H1 (cell line): ENCODE results near the gene INF2. TPM values are rescaled to one million over a fixed set of nuclear protein-coding genes. Genes with fewer than 3 reads are reported as not detected.

ENCODE experiments used
- ATF3 ChIP-seq: IDR thresholded peaks from 2 replicates; pipeline ENCODE4 v1.6.1; 2011; ENCODE audit warnings: low read depth, mild to moderate bottlenecking, low read length; ENCODE audit not compliant: insufficient read depth
- CHD7 ChIP-seq: fragments of 300-600 bp; sonication (generic); IDR thresholded peaks from 2 replicates; pipeline ENCODE4 v1.7.1; 2012; ENCODE audit warnings: low read length, moderate library complexity, mild to moderate bottlenecking, inconsistent platforms; ENCODE audit not compliant: insufficient replicate concordance
- CTBP2 ChIP-seq: IDR thresholded peaks from 2 replicates; pipeline ENCODE4 v1.7.0; 2011; ENCODE audit warnings: borderline replicate concordance, mild to moderate bottlenecking, moderate library complexity, mixed read lengths, low read length; ENCODE audit not compliant: insufficient read depth, insufficient read length
- HDAC6 ChIP-seq: IDR thresholded peaks from one replicate; pipeline ENCODE4 v1.7.1; 2012; ENCODE audit warnings: low read depth, mild to moderate bottlenecking, inconsistent platforms, low read length, moderate library complexity
- SAP30 ChIP-seq: fragments of 300-600 bp; sonication (generic); IDR thresholded peaks from 2 replicates; pipeline ENCODE4 v1.7.1; 2012; ENCODE audit warnings: low read length, moderate library complexity, mild to moderate bottlenecking, inconsistent platforms; ENCODE audit not compliant: insufficient read depth, insufficient replicate concordance
- polyA plus RNA-seq, 7 experiments: library from polyadenylated mRNA; depleted of rRNA in 3 of 7; stranded (reverse) in 5 of 7; unstranded in 2 of 7; fragments of >200 nt in 5 of 7; fragments of 200-250 nt in 2 of 7; gene quantifications; 1 replicate in 5 of 7; 2 replicates in 1 of 7; 4 replicates in 1 of 7; pipeline versions ENCODE4 v1.2.1 to v1.2.3, GENCODE V29; 2011 to 2013; ENCODE audit warnings: missing spikeins in 2 of 7, mixed read lengths in 2 of 7
- total RNA-seq: library from RNA; stranded (reverse); fragmentation: NEBNext Ultra II Directional; extraction: Animal tissue kit (Norgen Biotek cat#: 25700); gene quantifications from 2 replicates; pipeline ENCODE4 v1.2.1, GENCODE V29; 2021

Gene INF2
- total and polyA plus RNA-seq, 2 of the 8 experiments (the other 6 are each of a cell fraction or from before 2014, with no cell fraction given): 29.1 to 59.5 TPM

DNA sequence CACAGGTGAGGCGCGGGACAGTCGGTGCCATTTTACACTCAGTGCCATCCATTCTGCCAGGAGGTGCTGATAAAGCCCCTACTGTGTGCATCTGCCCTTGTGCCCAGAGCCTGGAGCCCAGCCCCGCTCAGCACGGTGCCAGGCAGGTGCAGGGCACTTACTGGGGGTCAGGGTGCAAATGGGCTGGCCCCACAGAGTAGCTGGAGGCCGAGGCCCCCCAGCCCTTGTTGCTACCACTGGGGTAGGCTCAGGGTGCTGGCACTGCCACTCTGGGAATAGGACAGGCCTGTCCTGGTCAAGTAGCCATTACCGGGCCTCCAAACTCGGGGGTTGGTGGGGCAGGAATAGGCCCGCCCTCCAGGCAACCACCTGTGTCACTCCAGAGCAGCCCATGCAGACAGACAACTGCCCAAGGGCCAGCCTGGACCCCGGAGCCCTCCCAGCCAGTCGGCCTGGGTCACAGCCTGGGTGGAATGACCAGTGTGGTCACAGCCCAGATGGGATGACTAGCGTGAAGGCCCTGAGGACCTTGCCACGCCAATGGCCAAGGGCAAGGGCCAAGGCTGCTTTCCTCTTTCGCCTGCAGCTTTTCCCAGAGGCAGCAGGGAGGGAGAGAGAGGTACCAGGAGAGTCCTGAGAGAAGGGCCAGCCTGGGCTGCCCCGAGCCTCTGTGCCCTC, 3.0 kb downstream of the INF2 start (continued):
- TF ChIP-seq SAP30 (no peak), CHD7 (no peak), CTBP2 (no peak), ATF3 (no peak), HDAC6 (no peak)
